PC-3 (cell line): Measurements from ENCODE around the gene MSL3B.

Source experiments
- ATAC-seq: fragments of 200-7000 bp; cut with Tn5 transposase; 2 replicates; pipeline ENCODE4 v1.9.1; 2020; ENCODE audit warnings: mild to moderate bottlenecking, moderate library complexity
- BruUV-seq: library from RNA; stranded (reverse); fragments of 400-500 nt; replicated peaks from 2 replicates; lab custom pipeline; 2021; lab: Mats Ljungman, UMichigan
- CTCF ChIA-PET: fragments of 300-600 bp; sonication (Branson Sonifier 250); formaldehyde crosslinking; loops from one replicate; lab custom pipeline; 2022; ENCODE audit warnings: antibody characterized with exemption; lab: Charles Lee
- POLR2A ChIA-PET: fragments of 300-600 bp; sonication (Branson Sonifier 250); formaldehyde crosslinking; loops from one replicate; lab custom pipeline; 2022; ENCODE audit warnings: antibody characterized with exemption; ENCODE audit not compliant: unreplicated experiment; lab: Charles Lee
- DNase-seq: peaks from one replicate; pipeline ENCODE4 v3.0.0-alpha.2; 2015
- H2AFZ ChIP-seq: fragments of 300-600 bp; sonication (generic); 2 replicates; pipeline ENCODE4 v1.6.0; 2016; ENCODE audit warnings: antibody characterized with exemption, low read length
- H3F3A ChIP-seq: fragments of 300-600 bp; sonication (generic); one replicate; pipeline ENCODE4 v1.6.0; 2017; ENCODE audit warnings: antibody characterized with exemption, low read length, control low read depth, mild to moderate bottlenecking; ENCODE audit not compliant: unreplicated experiment
- H3K27ac ChIP-seq: fragments of 300-600 bp; sonication (generic); 2 replicates; pipeline ENCODE4 v1.5.1; 2016; ENCODE audit warnings: mild to moderate bottlenecking, low read length
- H3K27me3 ChIP-seq: fragments of 300-600 bp; sonication (generic); 2 replicates; pipeline ENCODE4 v1.6.1; 2016; ENCODE audit warnings: low read length, mixed read lengths
- H3K36me3 ChIP-seq: fragments of 300-600 bp; sonication (generic); 2 replicates; pipeline ENCODE4 v1.6.1; 2016; ENCODE audit warnings: low read depth, mixed run types, low read length, mixed read lengths
- H3K4me1 ChIP-seq: fragments of 300-600 bp; sonication (generic); 2 replicates; pipeline ENCODE4 v1.5.1; 2016; ENCODE audit warnings: low read length; ENCODE audit not compliant: insufficient read depth
- H3K4me2 ChIP-seq: fragments of 300-600 bp; sonication (generic); 2 replicates; pipeline ENCODE4 v1.6.0; 2016; ENCODE audit warnings: low read length
- H3K4me3 ChIP-seq: fragments of 300-600 bp; sonication (generic); 2 replicates; pipeline ENCODE4 v1.5.1; 2016; ENCODE audit warnings: mild to moderate bottlenecking, low read length, mixed read lengths
- H3K79me2 ChIP-seq: fragments of 300-600 bp; sonication (generic); 2 replicates; pipeline ENCODE4 v1.6.1; 2017; ENCODE audit warnings: low read length, mixed read lengths
- H3K9ac ChIP-seq: fragments of 300-600 bp; sonication (generic); 2 replicates; pipeline ENCODE4 v1.6.0; 2016; ENCODE audit warnings: mild to moderate bottlenecking, low read length
- H3K9me2 ChIP-seq: fragments of 300-600 bp; sonication (generic); replicated peaks from 2 replicates; pipeline ENCODE4 v1.6.1; 2016; ENCODE audit warnings: mixed run types, low read length, mixed read lengths
- H3K9me3 ChIP-seq: fragments of 300-600 bp; sonication (generic); 2 replicates; pipeline ENCODE4 v1.6.1; 2016; ENCODE audit warnings: low read length, mixed read lengths
- H4K20me1 ChIP-seq: fragments of 300-600 bp; sonication (generic); 2 replicates; pipeline ENCODE4 v1.6.1; 2016; ENCODE audit warnings: low read length, mixed read lengths
- EZH2 ChIP-seq: fragments of 300-600 bp; sonication (generic); IDR thresholded peaks from one replicate; pipeline ENCODE4 v1.6.1; 2017; ENCODE audit warnings: antibody characterized with exemption, mild to moderate bottlenecking, low read length; ENCODE audit not compliant: unreplicated experiment
- EZH2phosphoT487 ChIP-seq: fragments of 300-600 bp; sonication (generic); IDR thresholded peaks from 2 replicates; pipeline ENCODE4 v1.6.1; 2018; ENCODE audit warnings: mild to moderate bottlenecking, antibody characterized with exemption, low read length, borderline replicate concordance
- intact Hi-C: fragments of 100-400 bp; cut with micrococcal nuclease; formaldehyde crosslinking; loops from 2 replicates; pipeline ENCODE4 v1.9.0; 2023
- TF ChIP-seq, protein P1 (sequence below): fragments of 300-600 bp; sonication (generic); conservative IDR thresholded peaks from 2 replicates; pipeline ENCODE4 v1.5.1; 2017; ENCODE audit warnings: antibody characterized with exemption, low read depth, mild to moderate bottlenecking, low read length

MSL3B gene

DNA sequence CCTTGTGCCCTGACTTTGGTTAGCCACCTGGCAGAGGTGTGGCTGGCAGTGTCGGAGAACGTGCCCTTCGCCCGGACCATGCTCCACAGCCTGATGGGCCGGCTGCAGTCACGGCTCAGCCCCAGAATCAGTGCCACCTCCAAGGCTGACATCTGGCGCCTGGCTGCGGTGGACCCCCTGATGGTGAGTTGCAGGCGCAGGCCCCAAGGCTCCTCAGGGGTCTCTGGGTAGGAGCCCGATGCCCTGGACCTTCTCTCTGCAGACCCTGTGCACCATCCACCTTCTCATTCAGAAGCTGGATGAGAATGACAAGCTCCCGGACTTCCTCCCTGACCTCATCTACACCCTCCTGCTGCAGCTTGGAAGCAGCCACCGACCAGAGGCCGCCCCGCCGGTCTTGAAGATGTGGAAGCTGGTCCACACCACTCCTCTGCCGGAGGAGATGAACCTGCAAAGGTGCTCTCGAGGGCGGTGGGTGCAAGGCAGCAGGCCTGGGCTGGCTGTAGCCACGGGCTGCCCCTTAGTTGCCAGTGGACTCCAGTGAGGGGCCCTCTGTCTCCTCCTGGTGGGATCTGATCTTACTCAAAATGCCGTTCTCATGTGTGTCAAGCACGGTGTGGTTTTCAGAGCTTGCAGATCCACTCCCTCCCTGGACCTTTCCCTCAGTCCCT, 46.0 kb downstream of the MSL3B start:
- Histone ChIP-seq H3K4me1 (no peaks in the 10 kb centered on the region), H3K4me2 (no peak overlapping the region), H3K79me2 (no peaks in the 10 kb centered on the region), H2AFZ (no peak overlapping the region), H4K20me1 (no peaks in the 10 kb centered on the region), H3K27ac (no peak overlapping the region), H3K4me3 (no peak overlapping the region), H3K36me3 (no peaks in the 10 kb centered on the region), H3K27me3 (no peaks in the 10 kb centered on the region), H3K9me3 (no peaks in the 10 kb centered on the region), H3K9me2 (no peaks in the 10 kb centered on the region), H3K9ac (no peak overlapping the region), H3F3A (no peaks in the 10 kb centered on the region)
- intact Hi-C loops, result no loop called here
- no peak for TF ChIP-seq EZH2phosphoT487
- TF ChIP-seq, protein P1, sequence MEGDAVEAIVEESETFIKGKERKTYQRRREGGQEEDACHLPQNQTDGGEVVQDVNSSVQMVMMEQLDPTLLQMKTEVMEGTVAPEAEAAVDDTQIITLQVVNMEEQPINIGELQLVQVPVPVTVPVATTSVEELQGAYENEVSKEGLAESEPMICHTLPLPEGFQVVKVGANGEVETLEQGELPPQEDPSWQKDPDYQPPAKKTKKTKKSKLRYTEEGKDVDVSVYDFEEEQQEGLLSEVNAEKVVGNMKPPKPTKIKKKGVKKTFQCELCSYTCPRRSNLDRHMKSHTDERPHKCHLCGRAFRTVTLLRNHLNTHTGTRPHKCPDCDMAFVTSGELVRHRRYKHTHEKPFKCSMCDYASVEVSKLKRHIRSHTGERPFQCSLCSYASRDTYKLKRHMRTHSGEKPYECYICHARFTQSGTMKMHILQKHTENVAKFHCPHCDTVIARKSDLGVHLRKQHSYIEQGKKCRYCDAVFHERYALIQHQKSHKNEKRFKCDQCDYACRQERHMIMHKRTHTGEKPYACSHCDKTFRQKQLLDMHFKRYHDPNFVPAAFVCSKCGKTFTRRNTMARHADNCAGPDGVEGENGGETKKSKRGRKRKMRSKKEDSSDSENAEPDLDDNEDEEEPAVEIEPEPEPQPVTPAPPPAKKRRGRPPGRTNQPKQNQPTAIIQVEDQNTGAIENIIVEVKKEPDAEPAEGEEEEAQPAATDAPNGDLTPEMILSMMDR, result no peak
- TF ChIP-seq EZH2, result no peak
- ChIA-PET POLR2A (no interaction called here), CTCF (no interaction called here)
- DNase-seq (no peak), ATAC-seq (no peak)
- no TSS peak for BruUV-seq

DNA sequence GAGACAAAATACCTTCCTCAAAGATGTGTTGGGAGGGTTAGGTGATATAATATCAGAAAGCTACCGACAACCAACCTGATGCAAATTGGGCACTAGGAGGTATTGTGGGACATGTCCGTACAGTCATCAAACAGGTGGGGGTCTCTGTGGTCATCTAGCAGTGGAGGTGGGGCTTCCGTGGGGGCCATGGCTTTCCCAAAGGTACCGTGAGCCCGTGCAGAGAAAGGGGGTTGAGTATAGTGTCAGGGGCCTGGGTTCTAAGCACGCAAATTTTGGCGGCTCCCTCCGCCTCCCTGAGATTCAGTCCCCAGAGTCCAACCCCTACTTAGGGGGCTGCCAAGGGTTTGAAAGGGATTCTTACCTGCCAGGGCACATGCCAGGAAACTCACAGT, 46.5 kb downstream of the MSL3B start:
- ATAC-seq (no peak), DNase-seq (no peak)
- H3K9me3 ChIP-seq, result no peaks in the 10 kb centered on the region
- H3K4me2 ChIP-seq, result no peak overlapping the region
- no peaks in the 10 kb centered on the region for H3K4me1 ChIP-seq
- H3K27me3 ChIP-seq, result no peaks in the 10 kb centered on the region
- POLR2A ChIA-PET, result no interaction called here
- TF ChIP-seq EZH2phosphoT487, result no peak
- no peak for TF ChIP-seq EZH2
- TF ChIP-seq, protein P1, result no peak
- H3K9me2 ChIP-seq, result no peaks in the 10 kb centered on the region
- no peak overlapping the region for H2AFZ ChIP-seq
- H3F3A ChIP-seq, result no peaks in the 10 kb centered on the region
- no peak overlapping the region for H3K4me3 ChIP-seq
- no peak overlapping the region for H3K9ac ChIP-seq
- BruUV-seq, result no TSS peak
- H3K36me3 ChIP-seq, result no peaks in the 10 kb centered on the region
- intact Hi-C loops, result no loop called here
- CTCF ChIA-PET, result no interaction called here
- no peaks in the 10 kb centered on the region for H4K20me1 ChIP-seq
- H3K27ac ChIP-seq, result no peak overlapping the region
- no peaks in the 10 kb centered on the region for H3K79me2 ChIP-seq

DNA sequence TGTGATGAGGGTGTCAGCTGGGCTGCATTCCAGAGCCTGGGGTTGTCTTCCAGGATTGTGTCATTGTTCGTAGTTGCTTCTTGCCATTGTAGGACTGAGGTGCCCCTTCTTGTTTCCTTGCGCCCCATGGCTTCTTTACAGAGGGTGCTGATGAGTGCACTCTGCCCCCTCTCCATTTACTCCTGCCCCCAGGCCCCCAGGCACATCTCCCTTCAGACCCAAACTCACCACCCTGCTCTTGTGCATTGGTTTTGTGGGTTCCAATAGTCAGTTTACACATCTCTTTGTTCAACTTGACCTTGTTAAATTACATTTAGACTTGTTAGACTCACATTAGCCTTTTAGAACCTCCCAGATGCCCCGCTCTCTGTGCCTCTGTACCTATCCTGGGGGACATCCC, 47.0 kb downstream of the MSL3B start:
- no peaks in the 10 kb centered on the region for H3K79me2 ChIP-seq
- no peaks in the 10 kb centered on the region for H3K27me3 ChIP-seq
- no peaks in the 10 kb centered on the region for H4K20me1 ChIP-seq
- no peaks in the 10 kb centered on the region for H3K4me1 ChIP-seq
- CTCF ChIA-PET, result no interaction called here
- POLR2A ChIA-PET, result no interaction called here
- no peak overlapping the region for H3K27ac ChIP-seq
- BruUV-seq, result no TSS peak
- H3K4me3 ChIP-seq, result no peak overlapping the region
- TF ChIP-seq, protein P1, result no peak
- no peak for TF ChIP-seq EZH2phosphoT487
- TF ChIP-seq EZH2, result no peak
- H3K9ac ChIP-seq, result no peak overlapping the region
- H3K9me3 ChIP-seq, result no peaks in the 10 kb centered on the region
- H3K4me2 ChIP-seq, result no peak overlapping the region
- no peaks in the 10 kb centered on the region for H3F3A ChIP-seq
- no peaks in the 10 kb centered on the region for H3K36me3 ChIP-seq
- ATAC-seq, result no peak
- DNase-seq, result no peak
- intact Hi-C loops, result no loop called here
- no peak overlapping the region for H2AFZ ChIP-seq
- no peaks in the 10 kb centered on the region for H3K9me2 ChIP-seq
